OCI-LY1 (cell line): ENCODE measurements around the gene IFNA13.

Experiments used
- H2AFZ ChIP-seq: fragments of 200-600 bp; sonication (generic), shearing (Covaris generic); 2 replicates; pipeline ENCODE4 v1.6.0; 2014; ENCODE audit warnings: antibody characterized with exemption, mild to moderate bottlenecking, low read length
- H3F3A ChIP-seq: fragments of 200-600 bp; sonication (generic), shearing (Covaris generic); 2 replicates; pipeline ENCODE4 v1.6.0; 2014; ENCODE audit warnings: mild to moderate bottlenecking, antibody characterized with exemption, low read length, moderate library complexity; ENCODE audit not compliant: insufficient read depth
- H3K27ac ChIP-seq: fragments of 200-600 bp; sonication (generic); 2 replicates; pipeline ENCODE4 v1.5.1; 2014; ENCODE audit warnings: low read length, mixed run types, mild to moderate bottlenecking, low read depth; ENCODE audit not compliant: poor library complexity, severe bottlenecking
- H3K27me3 ChIP-seq: fragments of 200-600 bp; sonication (generic); 2 replicates; pipeline ENCODE4 v1.6.0; 2014; ENCODE audit warnings: antibody characterized with exemption, mild to moderate bottlenecking, low read length, moderate library complexity; ENCODE audit not compliant: insufficient read depth
- H3K36me3 ChIP-seq: fragments of 200-600 bp; sonication (generic); 2 replicates; pipeline ENCODE4 v1.6.1; 2014; ENCODE audit warnings: mild to moderate bottlenecking, antibody characterized with exemption, low read length, moderate library complexity, mixed read lengths; ENCODE audit not compliant: insufficient read depth
- H3K4me1 ChIP-seq: fragments of 200-600 bp; sonication (generic); 2 replicates; pipeline ENCODE4 v1.5.1; 2014; ENCODE audit warnings: mild to moderate bottlenecking, low read length, moderate library complexity; ENCODE audit not compliant: insufficient read depth, severe bottlenecking
- H3K4me2 ChIP-seq: fragments of 200-600 bp; sonication (generic), shearing (Covaris generic); 2 replicates; pipeline ENCODE4 v1.6.1; 2014; ENCODE audit warnings: low read length
- H3K4me3 ChIP-seq: fragments of 200-600 bp; sonication (generic); 2 replicates; pipeline ENCODE4 v1.5.1; 2014; ENCODE audit warnings: low read length, low read depth, mild to moderate bottlenecking, mixed read lengths; ENCODE audit not compliant: poor library complexity, severe bottlenecking
- H3K79me2 ChIP-seq: fragments of 200-600 bp; shearing (Covaris generic); 2 replicates; pipeline ENCODE4 v1.6.1; 2016; ENCODE audit warnings: mixed run types, low read length, mixed read lengths; ENCODE audit not compliant: insufficient read depth
- H3K9ac ChIP-seq: fragments of 200-600 bp; sonication (generic), shearing (Covaris generic); 2 replicates; pipeline ENCODE4 v1.6.1; 2014; ENCODE audit warnings: mild to moderate bottlenecking, low read length, mixed read lengths
- H3K9me2 ChIP-seq: fragments of 200-600 bp; sonication (generic), shearing (Covaris generic); 2 replicates; pipeline ENCODE4 v1.6.1; 2014; ENCODE audit warnings: low read depth, mild to moderate bottlenecking, low read length, mixed read lengths
- H3K9me3 ChIP-seq: fragments of 200-600 bp; shearing (Covaris generic); 2 replicates; pipeline ENCODE4 v1.6.1; 2014; ENCODE audit warnings: low read length, mixed read lengths
- H4K20me1 ChIP-seq: fragments of 200-600 bp; sonication (generic), shearing (Covaris generic); 2 replicates; pipeline ENCODE4 v1.6.0; 2016; ENCODE audit warnings: mild to moderate bottlenecking, low read length; ENCODE audit not compliant: insufficient read depth
- EZH2 ChIP-seq: fragments of 200-600 bp; sonication (generic), shearing (Covaris generic); IDR thresholded peaks from 2 replicates; pipeline ENCODE4 v1.8.0; 2017; ENCODE audit warnings: borderline replicate concordance, mixed run types, mild to moderate bottlenecking, antibody characterized with exemption, low read length, moderate library complexity, mixed read lengths
- TF ChIP-seq, protein P1 (sequence below): fragments of 200-600 bp; sonication (generic), shearing (Covaris generic); IDR thresholded peaks from 2 replicates; pipeline ENCODE4 v1.5.1; 2017; ENCODE audit warnings: mild to moderate bottlenecking, antibody characterized with exemption, low read length, moderate library complexity, mixed read lengths

The IFNA13 gene

DNA sequence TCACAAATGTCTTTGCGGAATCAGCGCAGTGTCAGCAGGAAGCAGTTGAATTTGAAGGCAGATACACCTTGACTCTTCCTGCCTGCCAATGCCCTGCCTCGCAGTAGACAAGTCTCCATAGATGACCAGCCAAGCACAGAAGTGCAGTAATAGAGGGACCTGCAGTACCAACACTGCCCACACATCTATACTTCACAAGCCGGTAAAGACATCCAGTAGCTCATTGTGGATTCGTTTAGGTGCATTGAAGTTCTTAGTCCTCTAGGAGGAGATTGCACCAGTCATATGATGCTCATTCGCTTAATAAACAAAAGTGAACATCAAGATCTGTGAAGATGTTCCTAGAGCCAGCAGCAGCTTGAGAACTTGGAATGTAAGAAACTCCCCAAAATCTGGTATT lies 24.4 kb upstream of the IFNA13 start:
- H3F3A ChIP-seq, result no peaks in the 10 kb centered on the region
- H3K9ac ChIP-seq, result no peak overlapping the region
- no peaks in the 10 kb centered on the region for H3K4me1 ChIP-seq
- no peaks in the 10 kb centered on the region for H3K9me3 ChIP-seq
- H3K79me2 ChIP-seq, result no peaks in the 10 kb centered on the region
- no peaks in the 10 kb centered on the region for H4K20me1 ChIP-seq
- no peak overlapping the region for H2AFZ ChIP-seq
- no peak overlapping the region for H3K4me2 ChIP-seq
- H3K4me3 ChIP-seq, result no peak overlapping the region
- no peaks in the 10 kb centered on the region for H3K9me2 ChIP-seq
- no peaks in the 10 kb centered on the region for H3K36me3 ChIP-seq
- TF ChIP-seq, protein P1, sequence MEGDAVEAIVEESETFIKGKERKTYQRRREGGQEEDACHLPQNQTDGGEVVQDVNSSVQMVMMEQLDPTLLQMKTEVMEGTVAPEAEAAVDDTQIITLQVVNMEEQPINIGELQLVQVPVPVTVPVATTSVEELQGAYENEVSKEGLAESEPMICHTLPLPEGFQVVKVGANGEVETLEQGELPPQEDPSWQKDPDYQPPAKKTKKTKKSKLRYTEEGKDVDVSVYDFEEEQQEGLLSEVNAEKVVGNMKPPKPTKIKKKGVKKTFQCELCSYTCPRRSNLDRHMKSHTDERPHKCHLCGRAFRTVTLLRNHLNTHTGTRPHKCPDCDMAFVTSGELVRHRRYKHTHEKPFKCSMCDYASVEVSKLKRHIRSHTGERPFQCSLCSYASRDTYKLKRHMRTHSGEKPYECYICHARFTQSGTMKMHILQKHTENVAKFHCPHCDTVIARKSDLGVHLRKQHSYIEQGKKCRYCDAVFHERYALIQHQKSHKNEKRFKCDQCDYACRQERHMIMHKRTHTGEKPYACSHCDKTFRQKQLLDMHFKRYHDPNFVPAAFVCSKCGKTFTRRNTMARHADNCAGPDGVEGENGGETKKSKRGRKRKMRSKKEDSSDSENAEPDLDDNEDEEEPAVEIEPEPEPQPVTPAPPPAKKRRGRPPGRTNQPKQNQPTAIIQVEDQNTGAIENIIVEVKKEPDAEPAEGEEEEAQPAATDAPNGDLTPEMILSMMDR, result peak; percentile 40; the same call in 1 of the 2 replicates
- TF ChIP-seq EZH2, result no peak
- no peak overlapping the region for H3K27ac ChIP-seq
- no peaks in the 10 kb centered on the region for H3K27me3 ChIP-seq

DNA sequence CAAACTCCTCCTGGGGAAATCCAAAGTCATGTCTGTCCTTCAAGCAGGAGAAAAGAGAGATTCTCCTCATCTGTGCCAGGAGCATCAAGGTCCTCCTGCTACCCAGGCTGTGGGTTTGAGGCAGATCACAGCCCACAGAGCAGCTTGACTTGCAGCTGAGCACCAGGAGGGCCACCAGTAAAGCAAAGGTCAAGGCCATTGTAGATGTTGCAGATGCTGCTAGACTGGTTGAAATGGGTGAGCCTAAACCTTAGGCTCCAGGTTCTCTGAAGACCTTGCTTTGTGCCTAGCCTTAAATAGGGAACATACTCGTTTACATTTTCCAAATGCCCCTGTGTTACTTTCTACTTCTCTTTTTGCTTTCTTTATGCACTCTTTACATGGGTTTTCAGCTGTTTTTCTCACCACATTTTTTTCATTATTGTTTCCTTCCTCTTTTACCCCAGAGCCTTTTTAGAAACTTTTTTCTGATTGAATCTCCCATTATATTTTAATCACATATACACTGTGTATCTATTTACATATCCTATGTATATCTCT lies 17.3 kb upstream of the IFNA13 start, which contains the start of gene IFNA2:
Gene IFNA2, minus strand, starts transcription at position 268 of the 540 bp plus-strand sequence. Its CDS starts 69 bp downstream, at position 199.
- Histone ChIP-seq H3K9me2 (no peaks in the 10 kb centered on the region), H3K27me3 (no peaks in the 10 kb centered on the region), H3K27ac (no peak within 1 kb of the TSS), H4K20me1 (no peaks in the 10 kb centered on the region), H3K4me3 (no peak within 1 kb of the TSS), H3K79me2 (no peaks in the 10 kb centered on the region), H2AFZ (no peak within 1 kb of the TSS), H3K36me3 (no peaks in the 10 kb centered on the region), H3F3A (no peaks in the 10 kb centered on the region), H3K4me2 (no peak within 1 kb of the TSS), H3K4me1 (no peaks in the 10 kb centered on the region), H3K9me3 (no peaks in the 10 kb centered on the region), H3K9ac (no peak within 1 kb of the TSS)
- no peak for TF ChIP-seq EZH2
- TF ChIP-seq, protein P1, result no peak

DNA sequence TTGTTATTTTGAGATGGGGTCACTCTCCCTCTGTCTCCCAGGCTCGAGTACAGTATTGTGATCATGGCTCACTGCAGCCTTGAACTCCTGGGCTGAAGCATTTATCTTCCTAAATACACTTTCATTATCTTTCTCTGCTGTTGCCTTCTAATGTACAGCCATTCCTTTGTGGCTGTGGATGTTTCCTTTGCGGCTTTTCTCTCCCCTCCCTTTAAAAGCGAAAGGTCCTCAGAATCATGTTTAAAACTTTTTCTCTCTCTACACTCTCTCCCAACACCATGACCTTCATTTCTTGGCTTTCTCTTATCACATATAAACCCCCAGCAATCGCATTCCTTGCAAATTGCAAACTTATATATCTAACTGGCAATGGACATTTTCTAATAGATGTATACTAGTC lies 15.8 kb upstream of the IFNA13 start:
- Histone ChIP-seq H3K4me1 (no peaks in the 10 kb centered on the region), H3K27ac (no peak overlapping the region), H3K9ac (no peak overlapping the region), H3K4me3 (no peak overlapping the region), H3K4me2 (no peak overlapping the region), H3K27me3 (no peaks in the 10 kb centered on the region), H4K20me1 (no peaks in the 10 kb centered on the region), H3K9me2 (no peaks in the 10 kb centered on the region), H3F3A (no peaks in the 10 kb centered on the region), H3K79me2 (no peaks in the 10 kb centered on the region), H3K36me3 (no peaks in the 10 kb centered on the region), H3K9me3 (no peaks in the 10 kb centered on the region), H2AFZ (no peak overlapping the region)
- TF ChIP-seq EZH2, result no peak
- TF ChIP-seq, protein P1, result no peak
